WTC11 (cell line): Measurements from ENCODE around the gene TERT. TPM values are rescaled to one million over a fixed set of nuclear protein-coding genes. Genes with fewer than 3 reads are reported as not detected.

Experiments
- ATAC-seq: fragments of 200-7000 bp; cut with Tn5 transposase; 2 replicates; pipeline ENCODE4 v1.10.0; 2021; ENCODE audit warnings: mild to moderate bottlenecking, moderate library complexity
- CTCF ChIA-PET: fragments of 300-600 bp; sonication (Branson Sonifier 250); formaldehyde crosslinking; loops from one replicate; lab custom pipeline; 2021; ENCODE audit warnings: antibody characterized with exemption; lab: Charles Lee
- POLR2A ChIA-PET: fragments of 350-600 bp; sonication (Branson Sonifier 250); formaldehyde crosslinking; loops from one replicate; lab custom pipeline; 2021; ENCODE audit warnings: antibody characterized with exemption; lab: Charles Lee
- DNase-seq: peaks from one replicate; pipeline ENCODE4 v3.0.0; 2021; ENCODE audit warnings: low spot score
- H3K27ac Mint-ChIP-seq: 2 replicates; pipeline ENCODE4 v1.8.0; 2021; ENCODE audit warnings: mixed read lengths
- H3K27me3 Mint-ChIP-seq: 2 replicates; pipeline ENCODE4 v1.8.0; 2021; ENCODE audit warnings: low read depth, mild to moderate bottlenecking, moderate library complexity, mixed read lengths
- H3K36me3 Mint-ChIP-seq: 2 replicates; pipeline ENCODE4 v1.8.0; 2021; ENCODE audit warnings: mixed read lengths
- H3K4me1 Mint-ChIP-seq: 2 replicates; pipeline ENCODE4 v1.8.0; 2022; ENCODE audit warnings: mixed read lengths
- H3K4me3 Mint-ChIP-seq: 2 replicates; pipeline ENCODE4 v1.8.0; 2021; ENCODE audit warnings: mild to moderate bottlenecking, moderate library complexity, mixed read lengths
- H3K9me3 Mint-ChIP-seq: 2 replicates; pipeline ENCODE4 v1.8.0; 2021; ENCODE audit warnings: mixed read lengths
- ATF6 ChIP-seq: sonication (generic); formaldehyde crosslinking; IDR thresholded peaks from 2 replicates; pipeline ENCODE4 v1.8.1; 2023; ENCODE audit warnings: mild to moderate bottlenecking, missing genetic modification reagents
- CBFB ChIP-seq: sonication (generic); formaldehyde crosslinking; IDR thresholded peaks from 2 replicates; pipeline ENCODE4 v1.8.1; 2022; ENCODE audit warnings: mild to moderate bottlenecking, low read depth, missing genetic modification reagents
- CREM ChIP-seq: sonication (generic); formaldehyde crosslinking; IDR thresholded peaks from 2 replicates; pipeline ENCODE4 v1.8.1; 2022; ENCODE audit warnings: mild to moderate bottlenecking, missing genetic modification reagents, moderate library complexity
- E2F4 ChIP-seq: sonication (generic); formaldehyde crosslinking; IDR thresholded peaks from 2 replicates; pipeline ENCODE4 v1.8.1; 2022; ENCODE audit warnings: low read depth, mild to moderate bottlenecking, moderate library complexity, missing genetic modification reagents, borderline replicate concordance
- EMX1 ChIP-seq: fragments of 250-450 bp; sonication (Bioruptor Pico); IDR thresholded peaks from 2 replicates; pipeline ENCODE4 v1.8.0; 2021; ENCODE audit warnings: mild to moderate bottlenecking
- ERG ChIP-seq: fragments of 250-450 bp; sonication (Bioruptor Pico); IDR thresholded peaks from 2 replicates; pipeline ENCODE4 v1.8.0; 2021; ENCODE audit warnings: mild to moderate bottlenecking
- ESRRA ChIP-seq: sonication (generic); formaldehyde crosslinking; IDR thresholded peaks from 2 replicates; pipeline ENCODE4 v1.8.1; 2022; ENCODE audit warnings: mild to moderate bottlenecking, missing genetic modification reagents, borderline replicate concordance
- FOXK1 ChIP-seq: sonication (generic); formaldehyde crosslinking; IDR thresholded peaks from 2 replicates; pipeline ENCODE4 v1.8.0; 2022; ENCODE audit warnings: mild to moderate bottlenecking, moderate library complexity, missing genetic modification reagents
- JAZF1 ChIP-seq: fragments of 250-450 bp; sonication (Bioruptor Pico); IDR thresholded peaks from 2 replicates; pipeline ENCODE4 v1.9.0; 2021; ENCODE audit warnings: moderate library complexity, mild to moderate bottlenecking, inconsistent platforms
- MLX ChIP-seq: sonication (generic); formaldehyde crosslinking; IDR thresholded peaks from 2 replicates; pipeline ENCODE4 v1.8.1; 2023; ENCODE audit warnings: mild to moderate bottlenecking, missing genetic modification reagents, moderate library complexity
- MYBL2 ChIP-seq: sonication (generic); formaldehyde crosslinking; IDR thresholded peaks from 2 replicates; pipeline ENCODE4 v1.8.1; 2023; ENCODE audit warnings: mild to moderate bottlenecking, moderate library complexity, missing genetic modification reagents
- NFE2L1 ChIP-seq: sonication (generic); formaldehyde crosslinking; IDR thresholded peaks from 2 replicates; pipeline ENCODE4 v1.8.1; 2023; ENCODE audit warnings: missing genetic modification reagents
- NR1H2 ChIP-seq: sonication (generic); formaldehyde crosslinking; IDR thresholded peaks from 2 replicates; pipeline ENCODE4 v1.9.0; 2021; ENCODE audit warnings: mild to moderate bottlenecking, moderate library complexity, missing genetic modification reagents
- RORB ChIP-seq: fragments of 250-450 bp; sonication (Bioruptor Pico); IDR thresholded peaks from 2 replicates; pipeline ENCODE4 v1.9.0; 2021; ENCODE audit warnings: mild to moderate bottlenecking
- TEAD1 ChIP-seq: sonication (generic); formaldehyde crosslinking; IDR thresholded peaks from 2 replicates; pipeline ENCODE4 v1.8.0; 2022; ENCODE audit warnings: mild to moderate bottlenecking, missing genetic modification reagents
- USF1 ChIP-seq: sonication (generic); formaldehyde crosslinking; IDR thresholded peaks from 2 replicates; pipeline ENCODE4 v1.8.0; 2022; ENCODE audit warnings: mild to moderate bottlenecking, missing genetic modification reagents
- ZNF121 ChIP-seq: sonication (generic); formaldehyde crosslinking; IDR thresholded peaks from 2 replicates; pipeline ENCODE4 v1.8.0; 2023; ENCODE audit warnings: missing genetic modification reagents
- ZNF138 ChIP-seq: sonication (generic); formaldehyde crosslinking; conservative IDR thresholded peaks from 2 replicates; pipeline ENCODE4 v1.8.1; 2022; ENCODE audit warnings: mild to moderate bottlenecking, moderate library complexity, missing genetic modification reagents
- ZNF219 ChIP-seq: sonication (generic); formaldehyde crosslinking; IDR thresholded peaks from 2 replicates; pipeline ENCODE4 v1.8.0; 2023; ENCODE audit warnings: missing genetic modification reagents, mild to moderate bottlenecking, borderline replicate concordance
- ZNF317 ChIP-seq: sonication (generic); formaldehyde crosslinking; IDR thresholded peaks from 2 replicates; pipeline ENCODE4 v1.8.1; 2023; ENCODE audit warnings: low read depth, mild to moderate bottlenecking, moderate library complexity, missing genetic modification reagents, borderline replicate concordance
- ZNF416 ChIP-seq: fragments of 250-450 bp; sonication (Bioruptor Pico); IDR thresholded peaks from 2 replicates; pipeline ENCODE4 v1.9.0; 2021; ENCODE audit warnings: mild to moderate bottlenecking, inconsistent platforms
- total RNA-seq: library from RNA; stranded (reverse); gene quantifications from 3 replicates; pipeline ENCODE4 v1.2.3, GENCODE V29; 2021
- TF ChIP-seq, protein P1 (sequence below): fragments of 250-450 bp; sonication (Bioruptor Pico); IDR thresholded peaks from 2 replicates; pipeline ENCODE4 v1.9.0; 2021; ENCODE audit warnings: moderate library complexity, mild to moderate bottlenecking, inconsistent platforms, borderline replicate concordance
- TF ChIP-seq, protein P2 (sequence below): sonication (generic); formaldehyde crosslinking; IDR thresholded peaks from 2 replicates; pipeline ENCODE4 v1.8.1; 2022; ENCODE audit warnings: mild to moderate bottlenecking, missing genetic modification reagents, moderate library complexity, borderline replicate concordance
- TF ChIP-seq, protein P3 (sequence below): sonication (generic); formaldehyde crosslinking; IDR thresholded peaks from 2 replicates; pipeline ENCODE4 v1.8.1; 2022; ENCODE audit warnings: low read depth, missing genetic modification reagents, borderline replicate concordance
- TF ChIP-seq, protein P4 (sequence below): fragments of 250-450 bp; sonication (Bioruptor Pico); conservative IDR thresholded peaks from 2 replicates; pipeline ENCODE4 v1.9.0; 2021; ENCODE audit warnings: mild to moderate bottlenecking

TERT gene
- total RNA-seq, 1 experiment from 2014 or later, result 42.9 TPM

- ATAC-seq (peak; percentile 82), DNase-seq (peak; percentile 56)
- Mint-ChIP-seq H3K4me1 (peaks cover 33% of the 10 kb centered on the region), H3K36me3 (peaks cover 22% of the 10 kb centered on the region), H3K27ac (peak overlapping the region; percentile 96), H3K4me3 (peak overlapping the region; percentile 33), H3K9me3 (peaks cover 7% of the 10 kb centered on the region), H3K27me3 (no peaks in the 10 kb centered on the region; the same call in 1 of the 2 replicates)
- ChIA-PET CTCF (interaction anchor here (1.2 to 1.3 kb wide), 2 partner anchors 11 to 65 kb away, joined by 5 to 8 read pairs; no protein-coding TSS in a partner anchor), POLR2A (no interaction called here)
- TF ChIP-seq TEAD1, result no peak
- TF ChIP-seq ATF6 (CRISPR knock-in tag), result no peak
- TF ChIP-seq NR1H2, result no peak
- TF ChIP-seq MYBL2 (CRISPR knock-in tag), result no peak
- peak; percentile 58; the same call in 1 of the 2 replicates for TF ChIP-seq FOXK1 (CRISPR knock-in tag)
- no peak for TF ChIP-seq JAZF1 (CRISPR knock-in tag)
- no peak for TF ChIP-seq CBFB (CRISPR knock-in tag)
- no peak for TF ChIP-seq NFE2L1
- TF ChIP-seq, protein P1, sequence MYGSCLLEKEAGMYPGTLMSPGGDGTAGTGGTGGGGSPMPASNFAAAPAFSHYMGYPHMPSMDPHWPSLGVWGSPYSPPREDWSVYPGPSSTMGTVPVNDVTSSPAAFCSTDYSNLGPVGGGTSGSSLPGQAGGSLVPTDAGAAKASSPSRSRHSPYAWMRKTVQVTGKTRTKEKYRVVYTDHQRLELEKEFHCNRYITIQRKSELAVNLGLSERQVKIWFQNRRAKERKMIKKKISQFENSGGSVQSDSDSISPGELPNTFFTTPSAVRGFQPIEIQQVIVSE (CRISPR knock-in tag), result no peak
- TF ChIP-seq, protein P2, sequence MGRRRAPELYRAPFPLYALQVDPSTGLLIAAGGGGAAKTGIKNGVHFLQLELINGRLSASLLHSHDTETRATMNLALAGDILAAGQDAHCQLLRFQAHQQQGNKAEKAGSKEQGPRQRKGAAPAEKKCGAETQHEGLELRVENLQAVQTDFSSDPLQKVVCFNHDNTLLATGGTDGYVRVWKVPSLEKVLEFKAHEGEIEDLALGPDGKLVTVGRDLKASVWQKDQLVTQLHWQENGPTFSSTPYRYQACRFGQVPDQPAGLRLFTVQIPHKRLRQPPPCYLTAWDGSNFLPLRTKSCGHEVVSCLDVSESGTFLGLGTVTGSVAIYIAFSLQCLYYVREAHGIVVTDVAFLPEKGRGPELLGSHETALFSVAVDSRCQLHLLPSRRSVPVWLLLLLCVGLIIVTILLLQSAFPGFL (CRISPR knock-in tag), result no peak
- TF ChIP-seq ERG (CRISPR knock-in tag), result no peak
- TF ChIP-seq ESRRA (CRISPR knock-in tag), result no peak
- no peak for TF ChIP-seq ZNF219 (CRISPR knock-in tag)
- TF ChIP-seq, protein P3, sequence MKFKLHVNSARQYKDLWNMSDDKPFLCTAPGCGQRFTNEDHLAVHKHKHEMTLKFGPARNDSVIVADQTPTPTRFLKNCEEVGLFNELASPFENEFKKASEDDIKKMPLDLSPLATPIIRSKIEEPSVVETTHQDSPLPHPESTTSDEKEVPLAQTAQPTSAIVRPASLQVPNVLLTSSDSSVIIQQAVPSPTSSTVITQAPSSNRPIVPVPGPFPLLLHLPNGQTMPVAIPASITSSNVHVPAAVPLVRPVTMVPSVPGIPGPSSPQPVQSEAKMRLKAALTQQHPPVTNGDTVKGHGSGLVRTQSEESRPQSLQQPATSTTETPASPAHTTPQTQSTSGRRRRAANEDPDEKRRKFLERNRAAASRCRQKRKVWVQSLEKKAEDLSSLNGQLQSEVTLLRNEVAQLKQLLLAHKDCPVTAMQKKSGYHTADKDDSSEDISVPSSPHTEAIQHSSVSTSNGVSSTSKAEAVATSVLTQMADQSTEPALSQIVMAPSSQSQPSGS, result no peak
- TF ChIP-seq CREM, result no peak; the same call in 1 of the 2 replicates
- TF ChIP-seq, protein P4, sequence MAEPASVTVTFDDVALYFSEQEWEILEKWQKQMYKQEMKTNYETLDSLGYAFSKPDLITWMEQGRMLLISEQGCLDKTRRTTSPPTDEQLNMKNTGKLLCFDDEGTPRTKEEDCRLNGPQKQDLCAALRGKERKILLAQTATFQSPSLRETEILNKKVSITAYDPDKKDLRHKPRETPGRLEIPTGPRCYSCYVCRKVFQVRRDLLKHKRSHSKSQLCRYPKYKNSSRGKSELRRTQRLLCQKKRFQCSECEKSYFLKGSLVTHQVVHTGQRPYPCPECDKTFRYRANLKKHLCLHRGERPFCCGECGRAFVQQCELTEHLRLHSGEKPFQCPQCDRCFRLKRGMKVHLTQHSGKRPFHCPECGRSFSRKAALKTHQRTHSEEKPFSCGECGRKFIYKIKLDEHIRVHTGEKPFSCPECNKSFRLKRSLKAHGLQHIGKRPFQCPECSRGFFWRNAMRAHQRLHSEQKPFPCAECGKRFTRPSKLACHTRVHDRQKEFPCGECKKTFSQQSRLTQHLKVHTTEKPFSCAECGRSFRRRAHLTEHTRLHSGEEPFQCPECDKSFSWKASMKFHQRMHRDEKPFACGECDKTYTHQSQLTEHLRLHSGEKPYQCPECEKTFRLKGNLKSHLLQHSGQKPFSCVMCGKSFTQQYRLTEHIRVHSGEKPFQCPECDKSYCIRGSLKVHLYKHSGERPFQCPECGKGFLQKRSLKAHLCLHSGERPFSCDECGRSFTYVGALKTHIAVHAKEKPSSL (CRISPR knock-in tag), result no peak
- no peak for TF ChIP-seq E2F4 (CRISPR knock-in tag)
- no peak for TF ChIP-seq ZNF138 (CRISPR knock-in tag)
- TF ChIP-seq EMX1 (CRISPR knock-in tag), result no peak
- TF ChIP-seq MLX (CRISPR knock-in tag), result no peak
- no peak for TF ChIP-seq ZNF121 (CRISPR knock-in tag)
- TF ChIP-seq USF1 (CRISPR knock-in tag), result no peak; the same call in 1 of the 2 replicates
- TF ChIP-seq RORB (CRISPR knock-in tag), result no peak
- no peak for TF ChIP-seq ZNF317
- TF ChIP-seq ZNF416 (CRISPR knock-in tag), result no peak
Observed at GRCh38 chr5:1315709-1316587, 21.1 kb upstream of the TERT start.
